Glutamatergic neuron (in vitro differentiated cells): ENCODE measurements around the gene NCAPD3. TPM values are rescaled to one million over a fixed set of nuclear protein-coding genes. Genes with fewer than 3 reads are reported as not detected.

ENCODE experiments used
- DNase-seq: peaks from one replicate; pipeline ENCODE4 v3.0.0; 2022
- H3K27ac Mint-ChIP-seq: one replicate; pipeline ENCODE4 v1.8.0; 2020; ENCODE audit warnings: mild to moderate bottlenecking, mixed read lengths, inconsistent platforms; ENCODE audit not compliant: unreplicated experiment
- H3K27me3 Mint-ChIP-seq: one replicate; pipeline ENCODE4 v1.8.0; 2020; ENCODE audit warnings: mild to moderate bottlenecking, moderate library complexity, mixed read lengths, inconsistent platforms; ENCODE audit not compliant: unreplicated experiment
- H3K36me3 Mint-ChIP-seq: one replicate; pipeline ENCODE4 v1.8.0; 2020; ENCODE audit warnings: mild to moderate bottlenecking, mixed read lengths, inconsistent platforms; ENCODE audit not compliant: unreplicated experiment
- H3K4me1 Mint-ChIP-seq: one replicate; pipeline ENCODE4 v1.8.0; 2020; ENCODE audit warnings: mild to moderate bottlenecking, low read depth, mixed read lengths, inconsistent platforms; ENCODE audit not compliant: unreplicated experiment
- H3K4me3 Mint-ChIP-seq: one replicate; pipeline ENCODE4 v1.8.0; 2020; ENCODE audit warnings: mild to moderate bottlenecking, mixed read lengths, inconsistent platforms; ENCODE audit not compliant: unreplicated experiment
- H3K9me3 Mint-ChIP-seq: one replicate; pipeline ENCODE4 v1.8.0; 2020; ENCODE audit warnings: mild to moderate bottlenecking, moderate library complexity, mixed read lengths, inconsistent platforms; ENCODE audit not compliant: unreplicated experiment
- CTCF ChIP-seq: fragments of 200-600 bp; sonication (generic); IDR thresholded peaks from one replicate; pipeline ENCODE4 v1.5.0; 2021; ENCODE audit not compliant: partially characterized antibody, unreplicated experiment
- total RNA-seq: library from RNA; stranded (reverse); fragmentation: NEBNext Ultra II Directional; extraction: Animal tissue kit (Norgen Biotek cat#: 25700); gene quantifications from one replicate; pipeline ENCODE4 v1.2.1, GENCODE V29; 2021; ENCODE audit not compliant: unreplicated experiment

The NCAPD3 gene
- total RNA-seq, 1 donor from 2014 or later, result 20.3 TPM

- Mint-ChIP-seq H3K27me3 (peaks cover 4% of the 10 kb centered on the region), H3K9me3 (peaks cover 5% of the 10 kb centered on the region), H3K36me3 (no peaks in the 10 kb centered on the region), H3K4me3 (no peak overlapping the region), H3K27ac (no peak overlapping the region), H3K4me1 (no peaks in the 10 kb centered on the region)
- no peak for TF ChIP-seq CTCF
- DNase-seq, result no peak
These were observed 71.1 kb downstream of the NCAPD3 start for GRCh38 chr11:134152696-134153095.

- Mint-ChIP-seq H3K9me3 (peaks cover 5% of the 10 kb centered on the region), H3K36me3 (no peaks in the 10 kb centered on the region), H3K4me3 (no peak overlapping the region), H3K4me1 (no peaks in the 10 kb centered on the region), H3K27ac (peak overlapping the region; percentile 19), H3K27me3 (peaks cover 4% of the 10 kb centered on the region)
- TF ChIP-seq CTCF, result no peak
- no peak for DNase-seq
These were observed 72.6 kb downstream of the NCAPD3 start for GRCh38 chr11:134151083-134151747.

GRCh38 chr11:134150195-134150903 is 73.4 kb downstream of the NCAPD3 start:
- H3K27ac Mint-ChIP-seq, result no peak overlapping the region
- peaks cover under 1% of the 10 kb centered on the region for H3K4me1 Mint-ChIP-seq
- no peak for DNase-seq
- H3K27me3 Mint-ChIP-seq, result no peaks in the 10 kb centered on the region
- peaks cover 1% of the 10 kb centered on the region for H3K36me3 Mint-ChIP-seq
- no peak overlapping the region for H3K4me3 Mint-ChIP-seq
- peaks cover 2% of the 10 kb centered on the region for H3K9me3 Mint-ChIP-seq
- TF ChIP-seq CTCF, result no peak

GRCh38 chr11:134149371-134149770 is 74.4 kb downstream of the NCAPD3 start:
- Mint-ChIP-seq H3K4me3 (no peak overlapping the region), H3K36me3 (peaks cover 11% of the 10 kb centered on the region), H3K27ac (no peak overlapping the region), H3K27me3 (peaks cover under 1% of the 10 kb centered on the region), H3K9me3 (peaks cover 2% of the 10 kb centered on the region), H3K4me1 (peaks cover 2% of the 10 kb centered on the region)
- DNase-seq, result no peak
- TF ChIP-seq CTCF, result no peak

GRCh38 chr11:134146598-134146997 is 77.2 kb downstream of the NCAPD3 start:
- H3K27me3 Mint-ChIP-seq, result peaks cover 8% of the 10 kb centered on the region
- no peak for DNase-seq
- TF ChIP-seq CTCF, result no peak
- H3K27ac Mint-ChIP-seq, result no peak overlapping the region
- no peak overlapping the region for H3K4me3 Mint-ChIP-seq
- peaks cover 8% of the 10 kb centered on the region for H3K9me3 Mint-ChIP-seq
- H3K4me1 Mint-ChIP-seq, result peaks cover 2% of the 10 kb centered on the region
- H3K36me3 Mint-ChIP-seq, result peaks cover 33% of the 10 kb centered on the region
